GM20000 (cell line): Measurements from ENCODE around the gene PLEKHM2.

Experiments used
- DNase-seq: peaks from one replicate; pipeline ENCODE4 v3.0.0; 2012; ENCODE audit warnings: low spot score
- CTCF ChIP-seq: IDR thresholded peaks from 2 replicates; pipeline ENCODE4 v1.5.1; 2012; ENCODE audit warnings: mild to moderate bottlenecking, control low read depth; ENCODE audit errors: extremely low read depth, missing control alignments

Gene PLEKHM2

GRCh38 chr1:15758343-15758931 lies 74.3 kb downstream of the PLEKHM2 start, which contains the start of gene FBLIM1:
Gene FBLIM1, plus strand, starts transcription at chr1:15758795. Its CDS starts 6,189 bp downstream, at chr1:15764984.
- no peak for TF ChIP-seq CTCF
- peak; percentile 39 for DNase-seq

GRCh38 chr1:15758953-15759661 lies 75.0 kb downstream of the PLEKHM2 start:
- no peak for TF ChIP-seq CTCF
- peak; percentile 60 for DNase-seq

GRCh38 chr1:15760520-15761211 lies 76.5 kb downstream of the PLEKHM2 start:
- peak; percentile 29 for DNase-seq
- TF ChIP-seq CTCF, result no peak

- no peak for DNase-seq
These were observed 77.4 kb downstream of the PLEKHM2 start for GRCh38 chr1:15761366-15762128.

GRCh38 chr1:15762546-15762945 lies 78.4 kb downstream of the PLEKHM2 start:
- no peak for DNase-seq
- TF ChIP-seq CTCF, result no peak

More at GRCh38 chr1:15761366-15762128, 77.4 kb downstream of the PLEKHM2 start:
- TF ChIP-seq CTCF, result no peak

GRCh38 chr1:15764269-15764764 lies 80.2 kb downstream of the PLEKHM2 start:
- TF ChIP-seq CTCF, result no peak
- DNase-seq, result no peak
